Fibroblast of skin of right quadriceps (primary cell): ENCODE data around the gene SIL1.
A peak's percentile ranks its signal among the peaks of the same experiment; 100 is the strongest.

ENCODE experiments used
- DNase-seq: peaks from one replicate; pipeline ENCODE4 v3.0.0-alpha.2; 2013

Gene SIL1

GRCh38 chr5:138974227-138975063 lies 223.7 kb downstream of the SIL1 start:
- peak; percentile 78 for DNase-seq

GRCh38 chr5:138972836-138973235 lies 225.3 kb downstream of the SIL1 start:
- DNase-seq, result no peak

GRCh38 chr5:138972230-138972629 lies 225.9 kb downstream of the SIL1 start:
- DNase-seq, result no peak

GRCh38 chr5:138969323-138970002 lies 228.7 kb downstream of the SIL1 start:
- DNase-seq, result no peak

GRCh38 chr5:138968601-138969000 lies 229.6 kb downstream of the SIL1 start:
- no peak for DNase-seq

- peak; percentile 65 for DNase-seq
Measured at GRCh38 chr5:138967791-138968448, 230.2 kb downstream of the SIL1 start.

GRCh38 chr5:138966236-138966985 lies 231.8 kb downstream of the SIL1 start:
- no peak for DNase-seq

- DNase-seq, result no peak
Measured at GRCh38 chr5:138965626-138966025, 232.5 kb downstream of the SIL1 start.

GRCh38 chr5:138964647-138965201 lies 233.4 kb downstream of the SIL1 start:
- no peak for DNase-seq

GRCh38 chr5:138963763-138964371 lies 234.3 kb downstream of the SIL1 start:
- DNase-seq, result no peak

- peak; percentile 38 for DNase-seq
Measured at GRCh38 chr5:138962614-138963370, 235.4 kb downstream of the SIL1 start.

- no peak for DNase-seq
Measured at GRCh38 chr5:138961729-138962128, 236.4 kb downstream of the SIL1 start.

- no peak for DNase-seq
Measured at GRCh38 chr5:138961221-138961620, 236.9 kb downstream of the SIL1 start.

- DNase-seq, result no peak
Measured at GRCh38 chr5:138960145-138960692, 237.9 kb downstream of the SIL1 start.

GRCh38 chr5:138956801-138957200 lies 241.4 kb downstream of the SIL1 start:
- no peak for DNase-seq

GRCh38 chr5:138955671-138956295 lies 242.4 kb downstream of the SIL1 start:
- DNase-seq, result no peak

GRCh38 chr5:138955013-138955660 lies 243.0 kb downstream of the SIL1 start:
- DNase-seq, result no peak

- no peak for DNase-seq
Measured at GRCh38 chr5:138954257-138955012, 243.7 kb downstream of the SIL1 start.
